NCI-H510A treated with DMSO at 0.1 percent for 48 hours (cell line): ENCODE measurements around the gene PLCL2.
"Not testable (repeated sequence)": the region's sequence is repeated elsewhere in the genome, so short reads cannot be mapped to it uniquely, and the experiment has no call there.

Experiments
- DNase-seq: peaks from one replicate; lab custom pipeline; 2025; lab: John Stamatoyannopoulos, UW

The PLCL2 gene

GRCh38 chr3:17119201-17120072 is 234.7 kb downstream of the PLCL2 start:
- DNase-seq: no peak

GRCh38 chr3:17120115-17120514 is 235.4 kb downstream of the PLCL2 start:
- no peak for DNase-seq

- no peak for DNase-seq
Observed at GRCh38 chr3:17121336-17121735, 236.6 kb downstream of the PLCL2 start.

- no peak for DNase-seq
Observed at GRCh38 chr3:17122758-17123157, 238.0 kb downstream of the PLCL2 start.

DNA sequence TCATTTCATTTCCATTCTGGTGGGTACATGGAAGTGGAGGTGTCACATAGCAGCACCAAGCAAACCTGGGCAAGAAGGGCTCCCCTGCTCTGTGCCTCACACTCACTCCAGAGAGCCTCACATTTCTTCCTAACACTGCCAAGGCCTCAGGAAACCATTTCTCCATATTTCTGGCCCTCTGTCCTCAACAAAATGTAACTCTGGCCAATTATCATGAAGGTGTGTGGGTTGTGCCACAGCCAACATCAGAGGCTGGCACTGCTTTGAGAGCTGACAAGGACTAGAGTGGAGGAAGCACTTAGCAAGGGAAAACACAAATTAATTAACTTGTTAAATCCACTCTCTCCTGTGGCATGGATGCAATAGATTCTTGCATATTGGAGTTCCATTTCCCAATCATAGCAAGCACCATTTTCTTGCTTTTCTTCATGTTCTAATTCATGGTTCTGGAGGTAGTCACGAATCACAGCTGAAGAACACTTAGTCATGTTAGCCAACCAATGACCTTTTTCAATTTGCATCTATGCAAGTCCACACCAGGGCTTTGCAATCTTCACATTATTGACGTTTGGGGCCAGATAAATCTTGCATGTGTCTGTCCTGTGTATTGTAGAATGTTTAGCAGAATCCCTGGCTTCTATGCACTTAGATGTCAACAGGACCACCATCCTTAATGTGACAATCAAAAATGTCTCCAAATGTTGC is 241.1 kb downstream of the PLCL2 start:
- no peak for DNase-seq

DNA sequence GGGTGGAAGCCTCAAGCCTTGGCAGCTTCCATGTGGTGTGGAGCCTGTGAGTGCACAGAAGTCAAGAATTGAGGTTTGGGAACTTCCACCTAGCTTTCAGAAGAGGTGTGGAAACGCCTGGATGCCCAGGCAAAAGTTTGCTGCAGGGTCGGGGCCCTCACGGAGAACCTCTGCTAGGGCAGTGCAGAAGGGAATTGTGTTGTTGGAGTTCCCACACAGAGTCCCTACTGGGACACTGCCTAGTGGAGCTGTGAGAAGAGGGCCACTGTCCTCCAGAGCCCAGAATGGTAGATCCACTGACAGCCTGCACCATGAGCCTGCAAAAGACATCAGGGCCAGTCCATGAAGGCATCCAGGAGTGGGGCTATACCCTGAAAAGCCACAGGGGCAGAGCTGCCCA is 243.9 kb downstream of the PLCL2 start:
- DNase-seq: not testable (repeated sequence)

DNA sequence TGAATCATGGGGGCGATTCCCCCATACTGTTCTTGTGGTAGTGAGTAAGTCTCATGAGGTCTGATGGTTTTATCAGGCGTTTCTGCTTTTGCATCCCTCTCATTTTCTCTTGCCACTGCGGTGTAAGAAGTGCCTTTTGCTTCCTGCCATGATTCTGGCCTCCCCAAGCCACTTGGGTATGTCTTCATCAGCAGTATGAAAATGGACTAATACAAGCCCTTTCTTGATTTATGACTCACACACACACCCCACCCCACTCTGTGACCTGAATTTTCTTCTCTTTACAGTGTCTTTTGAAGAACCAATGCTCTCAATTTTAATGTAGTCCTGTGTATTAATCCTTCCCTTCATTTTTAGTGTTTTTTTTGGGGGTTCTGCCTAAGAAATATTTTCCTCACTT is 244.8 kb downstream of the PLCL2 start:
- DNase-seq: no peak

DNA sequence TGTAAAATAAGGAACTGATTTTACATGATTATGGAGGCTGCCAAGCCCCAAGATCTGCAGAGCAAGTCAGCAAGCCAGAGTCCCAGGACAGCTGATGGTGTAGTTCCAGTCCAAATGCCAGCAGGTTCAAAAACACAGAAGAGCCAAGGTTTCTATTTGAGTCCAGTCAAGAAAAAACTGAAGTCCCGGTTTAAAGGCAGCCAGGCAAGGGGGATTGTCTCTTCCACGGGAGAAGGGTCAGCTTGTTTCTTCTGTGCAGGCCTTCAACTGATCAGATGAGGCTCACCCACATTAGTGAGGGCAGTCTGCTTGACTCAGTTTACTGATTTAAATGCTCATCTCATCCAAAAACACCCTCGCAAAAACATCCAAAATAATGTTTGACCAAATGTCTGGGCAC is 246.2 kb downstream of the PLCL2 start:
- no peak for DNase-seq

GRCh38 chr3:17132286-17133115 is 247.7 kb downstream of the PLCL2 start:
- no peak for DNase-seq

- no peak for DNase-seq
Observed at GRCh38 chr3:17133632-17134545, 249.1 kb downstream of the PLCL2 start.

GRCh38 chr3:17135696-17136095 is 250.9 kb downstream of the PLCL2 start:
- no peak for DNase-seq

DNA sequence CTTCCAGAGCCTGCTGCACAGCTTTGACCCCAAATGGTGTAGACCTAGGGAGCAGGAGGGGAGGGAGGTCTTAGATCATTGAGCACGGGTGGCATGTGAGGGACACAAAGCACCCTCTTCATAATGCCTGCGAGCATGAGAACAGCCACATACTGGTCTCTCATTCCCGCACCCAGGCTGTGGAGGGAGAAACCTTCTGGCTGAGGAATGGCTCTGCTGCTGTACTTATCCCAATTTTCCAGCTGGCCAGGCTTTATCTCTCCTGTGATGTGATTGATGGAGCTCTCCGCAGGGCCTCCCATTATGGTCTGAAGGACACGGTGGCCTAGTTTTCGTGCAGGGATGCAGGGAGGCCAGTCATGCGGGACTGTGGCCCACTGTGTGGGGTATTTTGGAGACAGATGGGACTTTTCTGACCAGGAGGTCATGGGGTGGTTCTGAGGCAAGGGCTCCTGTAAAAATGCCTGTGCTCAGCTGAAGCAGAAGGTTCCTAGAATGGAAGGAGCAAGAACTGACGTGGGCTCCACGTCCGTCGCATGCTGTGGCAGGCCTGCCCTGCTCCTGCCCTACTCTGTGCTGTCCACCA is 251.5 kb downstream of the PLCL2 start:
- DNase-seq: no peak

GRCh38 chr3:17137321-17137826 is 252.6 kb downstream of the PLCL2 start:
- DNase-seq: no peak

DNA sequence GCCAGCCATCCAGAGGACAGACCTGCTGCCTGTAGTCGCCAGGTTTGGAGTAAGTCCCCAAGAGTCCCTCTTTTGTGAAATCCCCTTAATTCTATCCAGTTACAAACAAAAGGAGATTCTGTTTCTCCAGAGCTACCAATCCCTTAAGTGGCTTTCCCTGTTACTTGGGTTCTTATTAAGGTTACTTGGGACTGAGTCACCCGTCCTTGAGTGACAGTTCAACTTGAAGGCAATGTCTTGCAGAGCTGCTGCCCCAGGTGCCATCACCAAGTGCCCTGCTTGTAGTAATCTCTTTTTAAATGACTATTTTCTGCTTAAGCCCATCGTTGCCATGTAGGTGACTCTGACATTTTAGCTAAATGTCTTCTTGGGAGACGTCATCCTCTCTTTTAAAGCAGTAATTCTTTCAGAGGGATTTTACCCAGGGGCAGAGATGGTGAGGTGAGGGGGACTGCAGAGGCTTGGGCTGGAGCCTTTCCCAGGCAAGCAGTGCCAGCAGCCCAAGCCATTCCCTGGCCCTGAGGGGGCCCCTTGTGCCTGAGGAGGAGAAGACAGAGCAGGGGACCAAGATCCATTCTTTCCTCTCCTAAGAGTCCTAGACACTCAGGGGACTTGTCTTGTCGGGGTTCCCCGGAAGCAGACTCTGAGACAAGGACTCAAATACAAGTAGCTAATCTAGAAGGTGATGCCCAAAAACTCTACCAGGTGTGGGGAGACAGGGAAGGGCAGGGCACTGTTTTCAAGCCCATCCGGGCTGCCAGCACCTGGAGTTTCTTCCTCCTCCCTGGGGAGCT is 253.7 kb downstream of the PLCL2 start:
- DNase-seq: no peak
